ENCODE measurements around the gene UGT1A4. TPM values are rescaled to one million over a fixed set of nuclear protein-coding genes. Genes with fewer than 3 reads are reported as not detected.

Gene UGT1A4
- total RNA-seq, 1 donor from 2014 or later, result not detected

DNA sequence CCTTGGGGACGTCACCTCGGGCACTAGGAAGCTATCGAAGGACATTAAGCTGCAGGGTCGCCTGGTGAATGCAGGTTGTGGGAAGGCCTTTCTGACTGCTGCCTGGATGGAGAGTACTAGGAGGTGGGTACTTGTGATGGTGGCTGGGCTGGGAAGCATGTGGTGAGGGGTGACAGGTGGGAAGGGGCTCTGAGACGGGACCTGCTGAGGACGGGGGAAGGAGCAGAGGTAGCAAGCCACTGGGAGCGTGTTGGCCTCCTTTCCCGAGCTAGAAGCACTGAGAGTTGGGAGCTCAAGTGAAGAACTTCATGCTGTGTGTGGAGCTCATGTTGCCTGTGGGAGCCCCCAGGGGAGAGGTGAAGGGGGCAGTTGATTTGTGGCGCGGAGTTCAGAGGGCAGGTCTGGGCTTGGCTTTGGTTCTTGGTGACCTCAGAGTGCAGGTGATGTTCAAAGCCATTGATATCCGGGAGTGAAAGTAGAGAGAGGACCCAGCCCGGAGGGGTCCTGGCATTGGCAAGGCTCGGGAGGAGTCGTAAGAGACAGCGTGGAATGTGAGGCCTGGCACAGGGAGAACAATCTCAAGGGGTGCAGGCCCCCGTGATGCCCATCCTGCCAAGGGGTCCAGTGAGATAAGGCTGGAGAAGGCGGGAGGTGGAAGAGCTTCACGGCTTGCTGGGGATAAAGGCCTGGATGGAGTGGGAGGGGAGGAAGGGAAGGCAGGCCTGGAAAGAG is 72.8 kb downstream of the UGT1A4 start:
- DNase-seq, result peak; percentile 51

DNA sequence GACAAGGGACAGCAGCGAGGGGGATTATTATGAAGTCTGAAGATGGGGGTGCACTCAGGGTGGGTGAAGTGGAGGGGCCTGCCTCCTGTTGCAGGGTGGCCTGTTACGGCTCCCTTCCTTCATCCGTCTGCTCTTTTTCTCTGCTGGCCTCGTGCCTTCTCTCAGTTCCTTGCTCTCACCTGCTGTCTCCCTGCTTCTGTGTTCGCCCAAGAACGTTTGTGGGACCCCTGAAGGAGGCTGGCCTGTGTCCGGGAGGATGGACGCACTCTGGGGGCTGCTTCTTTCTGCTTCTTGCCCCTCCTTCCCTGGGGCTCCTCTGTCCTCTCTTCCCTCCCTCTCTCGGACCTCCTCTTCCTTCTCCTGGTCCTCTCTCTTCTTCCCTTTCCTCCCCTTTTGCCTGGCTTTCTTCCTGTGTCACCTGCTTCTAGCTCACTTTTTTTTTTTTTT is 73.4 kb downstream of the UGT1A4 start:
- no peaks in the 10 kb centered on the region for H3K9me3 ChIP-seq
- H3K27ac ChIP-seq, result no peak overlapping the region
- DNase-seq (no peak), ATAC-seq (no peak)
- intact Hi-C loops (cut with DNase I), result no loop called here
- H3K4me1 ChIP-seq, result no peaks in the 10 kb centered on the region
- TF ChIP-seq, protein P1, sequence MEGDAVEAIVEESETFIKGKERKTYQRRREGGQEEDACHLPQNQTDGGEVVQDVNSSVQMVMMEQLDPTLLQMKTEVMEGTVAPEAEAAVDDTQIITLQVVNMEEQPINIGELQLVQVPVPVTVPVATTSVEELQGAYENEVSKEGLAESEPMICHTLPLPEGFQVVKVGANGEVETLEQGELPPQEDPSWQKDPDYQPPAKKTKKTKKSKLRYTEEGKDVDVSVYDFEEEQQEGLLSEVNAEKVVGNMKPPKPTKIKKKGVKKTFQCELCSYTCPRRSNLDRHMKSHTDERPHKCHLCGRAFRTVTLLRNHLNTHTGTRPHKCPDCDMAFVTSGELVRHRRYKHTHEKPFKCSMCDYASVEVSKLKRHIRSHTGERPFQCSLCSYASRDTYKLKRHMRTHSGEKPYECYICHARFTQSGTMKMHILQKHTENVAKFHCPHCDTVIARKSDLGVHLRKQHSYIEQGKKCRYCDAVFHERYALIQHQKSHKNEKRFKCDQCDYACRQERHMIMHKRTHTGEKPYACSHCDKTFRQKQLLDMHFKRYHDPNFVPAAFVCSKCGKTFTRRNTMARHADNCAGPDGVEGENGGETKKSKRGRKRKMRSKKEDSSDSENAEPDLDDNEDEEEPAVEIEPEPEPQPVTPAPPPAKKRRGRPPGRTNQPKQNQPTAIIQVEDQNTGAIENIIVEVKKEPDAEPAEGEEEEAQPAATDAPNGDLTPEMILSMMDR (IDR thresholded peaks at IDR 0.05), result no peak
- H3K36me3 ChIP-seq, result no peaks in the 10 kb centered on the region
- no peak overlapping the region for H3K4me3 ChIP-seq
- no peaks in the 10 kb centered on the region for H3K27me3 ChIP-seq

More for the DNA sequence above, 72.8 kb downstream of the UGT1A4 start:
- ATAC-seq, result no peak
- no peaks in the 10 kb centered on the region for H3K9me3 ChIP-seq
- H3K4me3 ChIP-seq, result no peak overlapping the region
- H3K27ac ChIP-seq, result no peak overlapping the region
- intact Hi-C loops (cut with DNase I), result no loop called here
- no peaks in the 10 kb centered on the region for H3K27me3 ChIP-seq
- H3K4me1 ChIP-seq, result no peaks in the 10 kb centered on the region
- H3K36me3 ChIP-seq, result no peaks in the 10 kb centered on the region
- TF ChIP-seq, protein P1 (IDR thresholded peaks at IDR 0.05), result no peak

DNA sequence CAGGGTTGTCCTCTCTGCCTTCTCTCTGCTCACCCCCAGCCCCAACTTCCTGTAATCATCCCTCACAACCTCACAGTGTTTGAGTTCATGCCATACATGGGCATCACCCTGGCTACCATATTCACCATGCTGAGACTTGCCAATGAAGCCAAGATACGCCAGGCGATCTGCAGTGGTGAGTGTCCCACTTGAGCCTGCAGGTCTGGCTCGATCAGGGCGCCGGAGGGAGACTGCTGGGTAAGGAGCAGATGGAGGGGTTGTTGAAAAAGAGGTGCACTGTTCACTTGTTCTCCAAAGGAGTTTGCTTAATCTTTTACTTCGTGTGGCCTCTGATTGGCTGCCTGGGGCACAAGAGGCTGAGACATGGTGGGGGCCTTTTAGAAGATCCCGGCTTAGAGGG is 74.2 kb downstream of the UGT1A4 start:
- peak; percentile 40 for DNase-seq
- no peak for ATAC-seq
- intact Hi-C loops (cut with DNase I), result no loop called here

DNA sequence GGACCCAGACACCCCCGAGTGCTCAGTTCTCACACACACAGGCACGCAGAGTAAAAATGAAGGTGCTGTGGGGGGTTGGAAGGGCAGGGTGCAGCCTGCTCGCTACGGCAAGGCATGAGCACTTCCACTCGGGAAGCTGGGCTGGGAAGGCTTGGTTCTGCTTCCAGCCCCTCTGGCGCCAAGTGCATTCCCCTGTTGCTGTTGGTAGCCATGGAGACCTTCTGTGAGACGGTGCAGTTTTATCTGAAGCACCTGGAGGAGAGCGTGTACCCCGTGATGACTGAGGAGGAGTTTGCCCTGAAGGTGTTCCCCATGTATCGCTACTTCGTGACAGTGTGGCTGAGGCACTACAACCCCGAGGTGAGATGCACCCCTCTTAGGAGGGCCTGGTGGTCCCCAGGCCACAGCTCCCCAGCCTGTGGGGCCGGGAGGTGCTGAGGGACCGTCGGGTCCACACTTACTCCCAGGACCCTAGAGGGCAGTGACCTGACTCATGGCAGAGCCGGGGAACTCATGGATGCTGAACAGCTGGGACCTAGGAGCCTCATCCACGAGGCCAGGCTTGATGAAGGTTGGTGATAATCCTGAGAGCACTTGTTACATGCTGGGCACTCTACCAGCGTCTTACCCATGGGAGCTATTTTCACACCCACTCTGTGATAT is 75.1 kb downstream of the UGT1A4 start:
- no peak overlapping the region for H3K4me3 ChIP-seq
- H3K27ac ChIP-seq, result no peak overlapping the region
- no peaks in the 10 kb centered on the region for H3K27me3 ChIP-seq
- H3K9me3 ChIP-seq, result no peaks in the 10 kb centered on the region
- H3K36me3 ChIP-seq, result no peaks in the 10 kb centered on the region
- DNase-seq (peak; percentile 50), ATAC-seq (peak; percentile 14)
- H3K4me1 ChIP-seq, result no peaks in the 10 kb centered on the region
- TF ChIP-seq, protein P1 (IDR thresholded peaks at IDR 0.05), result no peak
- intact Hi-C loops (cut with DNase I), result no loop called here

More for the DNA sequence above, 74.2 kb downstream of the UGT1A4 start:
- H3K4me1 ChIP-seq, result no peaks in the 10 kb centered on the region
- no peak overlapping the region for H3K4me3 ChIP-seq
- H3K27ac ChIP-seq, result no peak overlapping the region
- H3K36me3 ChIP-seq, result no peaks in the 10 kb centered on the region
- TF ChIP-seq, protein P1 (IDR thresholded peaks at IDR 0.05), result no peak
- H3K9me3 ChIP-seq, result no peaks in the 10 kb centered on the region
- H3K27me3 ChIP-seq, result no peaks in the 10 kb centered on the region

DNA sequence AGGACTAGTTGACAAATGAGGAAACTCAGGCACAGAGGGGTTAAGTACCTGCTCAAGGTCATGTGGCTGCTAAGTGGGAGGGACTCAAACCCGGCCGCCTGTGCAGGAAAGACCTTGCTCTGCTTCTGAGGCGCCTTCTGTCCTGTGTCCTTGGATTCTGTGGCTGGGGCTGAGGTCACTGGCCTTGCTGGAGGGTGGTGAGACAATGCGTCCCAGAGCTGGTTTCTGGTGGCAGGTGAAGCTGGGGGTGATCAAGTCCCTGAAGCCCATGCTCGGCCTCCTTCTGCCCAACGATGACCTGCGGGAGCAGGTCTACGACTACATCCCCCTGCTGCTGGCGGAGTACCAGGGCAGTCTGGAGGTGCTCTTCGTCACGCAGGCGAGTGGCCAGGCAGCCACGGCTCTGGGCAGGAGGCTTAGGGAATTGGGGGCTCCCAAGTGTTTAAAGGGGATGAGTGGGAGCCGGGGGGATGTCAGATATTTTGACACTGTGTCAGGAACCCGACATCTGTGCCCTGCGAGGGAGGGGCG is 75.7 kb downstream of the UGT1A4 start:
- DNase-seq (peak; percentile 47), ATAC-seq (no peak)
- Histone ChIP-seq H3K4me3 (no peak overlapping the region), H3K36me3 (no peaks in the 10 kb centered on the region), H3K27ac (no peak overlapping the region), H3K27me3 (no peaks in the 10 kb centered on the region), H3K9me3 (no peaks in the 10 kb centered on the region), H3K4me1 (no peaks in the 10 kb centered on the region)
- intact Hi-C loops (cut with DNase I), result no loop called here
- TF ChIP-seq, protein P1 (IDR thresholded peaks at IDR 0.05), result no peak

Data from upper lobe of right lung (tissue), 1 donor.